A673 (cell line): ENCODE results near the gene SIRPA.

Experiments
- CTCF ChIP-seq: fragments of 300-800, 200-600 bp; sonication (generic); conservative IDR thresholded peaks from 2 replicates; pipeline ENCODE4 v1.5.1; 2017; ENCODE audit warnings: low read depth, mild to moderate bottlenecking, antibody characterized with exemption, low read length, moderate library complexity, mixed read lengths
- EZH2 ChIP-seq: fragments of 200-600 bp; sonication (generic); IDR thresholded peaks from 2 replicates; pipeline ENCODE4 v1.6.1; 2017; ENCODE audit warnings: borderline replicate concordance, low read depth, mild to moderate bottlenecking, mixed read lengths, antibody characterized with exemption, low read length; ENCODE audit not compliant: poor library complexity, severe bottlenecking

GRCh38 chr20:1872459-1873097 is 22.6 kb upstream of the SIRPA start:
- TF ChIP-seq EZH2 (no peak), CTCF (no peak)
